Activated CD4-positive, alpha-beta T cell treated with anti-CD3 and anti-CD28 coated beads, Interleukin-2, amount 10 ng/mL, durations not matched to agents 7 days and 5 days (primary cell): ENCODE results near the gene ZNF587. TPM values are rescaled to one million over a fixed set of nuclear protein-coding genes. Genes with fewer than 3 reads are reported as not detected.
"Not testable (repeated sequence)": the region's sequence is repeated elsewhere in the genome, so short reads cannot be mapped to it uniquely, and the experiment has no call there.

ENCODE experiments used
- CTCF ChIA-PET: fragments of 350-600 bp; sonication (Branson Sonifier 250); formaldehyde crosslinking; loops from one replicate; lab custom pipeline; 2021; ENCODE audit warnings: antibody characterized with exemption; lab: Charles Lee
- POLR2A ChIA-PET: fragments of 350-600 bp; sonication (Branson Sonifier 250); formaldehyde crosslinking; loops from one replicate; lab custom pipeline; 2021; ENCODE audit warnings: antibody characterized with exemption; lab: Charles Lee
- DNase-seq: peaks from one replicate; pipeline ENCODE4 v3.0.0-alpha.2; 2020
- H3K27ac Mint-ChIP-seq: one replicate; pipeline ENCODE4 v1.8.0; 2021; ENCODE audit warnings: mild to moderate bottlenecking, moderate library complexity, mixed read lengths
- H3K27me3 Mint-ChIP-seq: one replicate; pipeline ENCODE4 v1.8.0; 2021; ENCODE audit warnings: mixed read lengths
- H3K36me3 Mint-ChIP-seq: one replicate; pipeline ENCODE4 v1.8.0; 2021; ENCODE audit warnings: low read depth, mixed read lengths
- H3K4me1 Mint-ChIP-seq: one replicate; pipeline ENCODE4 v1.8.0; 2021; ENCODE audit warnings: mixed read lengths
- H3K4me3 Mint-ChIP-seq: one replicate; pipeline ENCODE4 v1.8.0; 2021; ENCODE audit warnings: mild to moderate bottlenecking, moderate library complexity, mixed read lengths
- H3K9me3 Mint-ChIP-seq: one replicate; pipeline ENCODE4 v1.8.0; 2021; ENCODE audit warnings: mixed read lengths
- total RNA-seq, 2 experiments: library from RNA; stranded (reverse); gene quantifications; one replicate each; pipeline ENCODE4 v1.2.3, GENCODE V29; 2021

ZNF587 gene
- total RNA-seq, 2 experiments from 2014 or later: 35.3 to 35.6 TPM

- Mint-ChIP-seq H3K9me3 (peaks cover 51% of the 10 kb centered on the region), H3K27ac (no peak overlapping the region), H3K4me1 (no peaks in the 10 kb centered on the region), H3K36me3 (peaks cover 76% of the 10 kb centered on the region), H3K4me3 (no peak overlapping the region), H3K27me3 (no peaks in the 10 kb centered on the region)
- no peak for DNase-seq
- ChIA-PET POLR2A (no interaction called here), CTCF (no interaction called here)
Measured at GRCh38 chr19:57870225-57870624, 20.6 kb downstream of the ZNF587 start.

DNA sequence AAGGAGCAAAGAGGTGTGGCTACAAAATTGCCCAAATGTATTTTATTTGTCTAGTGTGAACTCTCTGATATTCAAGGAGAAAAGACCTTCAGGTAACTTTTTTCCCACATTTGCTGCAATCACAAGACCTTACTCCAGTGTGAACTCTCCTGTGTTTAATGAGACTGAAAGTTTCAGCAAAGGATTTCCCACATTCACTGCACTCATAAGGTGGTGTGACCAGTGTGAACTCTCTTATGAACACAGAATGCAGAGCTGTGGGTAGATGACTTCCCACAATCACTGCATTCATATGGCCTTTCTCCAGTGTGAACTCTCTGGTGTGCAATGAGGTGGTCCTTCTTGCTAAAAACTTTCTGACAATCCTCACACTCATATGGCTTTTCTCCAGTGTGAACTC lies 22.8 kb downstream of the ZNF587 start:
- Mint-ChIP-seq H3K9me3 (peaks cover 61% of the 10 kb centered on the region), H3K27ac (no peak overlapping the region), H3K4me1 (no peaks in the 10 kb centered on the region), H3K4me3 (no peak overlapping the region), H3K36me3 (peaks cover 79% of the 10 kb centered on the region), H3K27me3 (no peaks in the 10 kb centered on the region)
- ChIA-PET POLR2A (no interaction called here), CTCF (interaction anchor here (1.6 kb wide), 1 partner anchor 10 kb away, joined by 5 read pairs; no protein-coding TSS in a partner anchor)
- no peak for DNase-seq

DNA sequence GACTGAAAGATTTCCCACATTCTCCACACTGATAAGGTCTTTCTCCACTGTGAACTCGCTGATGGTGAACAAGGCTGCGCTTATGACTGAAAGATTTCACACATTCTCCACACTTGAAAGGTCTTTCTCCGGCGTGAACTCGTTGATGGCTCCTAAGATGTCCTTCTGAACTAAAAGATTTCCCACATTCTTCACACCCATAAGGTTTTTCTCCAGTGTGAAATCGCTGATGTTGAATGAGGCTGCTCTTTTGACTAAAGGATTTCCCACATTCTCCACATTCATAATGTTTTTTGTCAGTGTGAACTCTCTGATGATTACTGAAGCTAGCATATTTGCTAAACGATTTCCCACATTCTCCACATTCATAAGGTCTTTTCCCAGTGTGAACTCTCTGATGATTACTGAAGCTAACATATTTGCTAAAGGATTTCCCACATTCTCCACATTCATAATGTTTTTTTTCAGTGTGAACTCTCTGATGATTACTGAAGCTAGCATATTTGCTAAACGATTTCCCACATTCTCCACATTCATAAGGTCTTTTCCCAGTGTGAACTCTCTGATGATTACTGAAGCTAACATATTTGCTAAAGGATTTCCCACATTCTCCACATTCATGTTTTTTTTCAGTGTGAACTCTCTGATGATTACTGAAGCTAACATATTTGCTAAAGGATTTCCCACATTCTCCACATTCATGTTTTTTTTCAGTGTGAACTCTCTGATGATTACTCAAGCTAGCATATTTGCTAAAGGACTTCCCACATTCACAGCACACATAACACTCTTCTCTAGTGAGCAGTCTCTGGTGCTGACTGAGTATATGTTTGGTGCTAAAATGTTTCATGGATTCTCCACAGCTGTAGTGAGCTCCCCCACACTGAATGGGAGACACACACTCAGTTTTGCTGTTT lies 24.5 kb downstream of the ZNF587 start:
- H3K27me3 Mint-ChIP-seq, DNase-seq, H3K27ac Mint-ChIP-seq, H3K4me3 Mint-ChIP-seq, POLR2A ChIA-PET, H3K4me1 Mint-ChIP-seq: not testable (repeated sequence)
- CTCF ChIA-PET: interaction anchor here (0.7 kb wide), 1 partner anchor 331 kb away, joined by 3 read pairs; no protein-coding TSS in a partner anchor
- peaks cover 83% of the 10 kb centered on the region for H3K36me3 Mint-ChIP-seq
- peaks cover 61% of the 10 kb centered on the region for H3K9me3 Mint-ChIP-seq

- Mint-ChIP-seq H3K27me3 (no peaks in the 10 kb centered on the region), H3K36me3 (peaks cover 67% of the 10 kb centered on the region), H3K9me3 (peaks cover 48% of the 10 kb centered on the region), H3K4me1 (peaks cover 28% of the 10 kb centered on the region), H3K27ac (no peak overlapping the region), H3K4me3 (no peak overlapping the region)
- CTCF ChIA-PET: interaction anchor here (0.7 kb wide), 1 partner anchor 75 kb away, joined by 3 read pairs; no protein-coding TSS in a partner anchor
- POLR2A ChIA-PET: no interaction called here
- DNase-seq: no peak
Measured at GRCh38 chr19:57886046-57886445, 36.4 kb downstream of the ZNF587 start.

- peak overlapping the region; percentile 89 for H3K4me3 Mint-ChIP-seq
- H3K27ac Mint-ChIP-seq: peak overlapping the region; percentile 92
- H3K36me3 Mint-ChIP-seq: peaks cover 71% of the 10 kb centered on the region
- peaks cover 28% of the 10 kb centered on the region for H3K4me1 Mint-ChIP-seq
- no peaks in the 10 kb centered on the region for H3K27me3 Mint-ChIP-seq
- DNase-seq: no peak
- POLR2A ChIA-PET: no interaction called here
- CTCF ChIA-PET: no interaction called here
- peaks cover 50% of the 10 kb centered on the region for H3K9me3 Mint-ChIP-seq
Measured at GRCh38 chr19:57887195-57887941, 37.7 kb downstream of the ZNF587 start.

DNA sequence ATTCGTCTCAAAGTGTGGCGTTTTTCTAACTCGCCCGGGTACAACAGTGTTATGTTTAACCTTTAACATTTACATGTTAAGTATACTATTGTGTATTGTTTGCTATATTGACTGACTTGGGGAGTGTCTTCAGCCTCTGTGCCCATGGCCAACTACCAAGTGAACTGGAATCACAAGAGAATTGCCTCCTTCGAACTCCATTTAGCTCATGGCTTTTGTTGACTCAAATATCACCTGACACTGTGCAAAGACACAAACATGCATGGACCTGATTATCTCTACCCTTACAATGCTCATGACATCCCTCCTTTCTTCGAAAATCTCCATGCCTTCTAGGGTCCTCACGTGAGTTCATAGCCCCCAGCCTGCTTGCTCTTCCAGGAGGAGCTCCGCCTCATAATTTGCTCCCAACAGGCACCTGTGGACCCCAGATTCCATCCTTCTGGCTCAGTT lies 38.5 kb downstream of the ZNF587 start:
- peak overlapping the region; percentile 89 for H3K4me3 Mint-ChIP-seq
- H3K27ac Mint-ChIP-seq: peak overlapping the region; percentile 92
- no peak for DNase-seq
- POLR2A ChIA-PET: no interaction called here
- peaks cover 28% of the 10 kb centered on the region for H3K4me1 Mint-ChIP-seq
- H3K27me3 Mint-ChIP-seq: no peaks in the 10 kb centered on the region
- H3K9me3 Mint-ChIP-seq: peaks cover 47% of the 10 kb centered on the region
- CTCF ChIA-PET: no interaction called here
- peaks cover 65% of the 10 kb centered on the region for H3K36me3 Mint-ChIP-seq

DNA sequence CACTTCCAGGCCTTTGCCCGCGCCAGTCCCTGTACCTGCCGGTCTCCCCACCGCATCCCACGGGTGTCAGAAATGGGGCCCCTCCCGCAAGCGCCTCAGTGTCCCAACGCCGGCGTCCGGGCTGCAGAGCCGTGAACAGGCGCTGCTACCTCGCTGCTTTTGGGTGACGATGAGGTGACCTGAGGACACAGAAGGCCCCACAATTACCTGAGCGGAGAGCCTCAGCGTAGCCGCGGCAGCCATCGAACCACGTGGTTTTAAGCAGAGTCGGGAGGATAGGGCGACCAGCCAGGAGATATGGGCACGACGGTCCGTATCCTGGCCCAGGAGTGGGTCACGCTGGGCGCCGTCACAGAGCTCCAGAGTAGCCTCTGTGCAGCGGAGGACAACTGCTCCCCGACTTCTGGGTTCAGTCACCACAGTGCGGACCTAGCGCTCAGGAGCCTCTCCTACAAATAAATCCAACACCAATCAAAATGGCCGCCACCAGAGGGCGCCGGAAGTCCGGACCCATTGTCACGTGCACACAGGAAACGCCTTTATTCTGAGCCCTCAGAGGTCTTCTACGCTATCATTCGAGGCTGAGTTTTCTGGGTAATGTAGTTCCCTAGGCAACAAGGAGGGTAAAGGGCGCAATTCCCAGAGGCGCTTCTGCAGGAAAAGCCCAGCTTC lies 39.0 kb downstream of the ZNF587 start, which contains the start of gene ZNF814:
Gene ZNF814, minus strand, starts transcription at position 478 of the 672 bp plus-strand sequence. Its CDS starts 235 bp downstream, at position 243.
- ChIA-PET CTCF (no interaction called here), POLR2A (no interaction called here)
- H3K9me3 Mint-ChIP-seq: peaks cover 47% of the 10 kb centered on the region
- H3K4me3 Mint-ChIP-seq: peak within 1 kb of the TSS; percentile 89
- H3K27ac Mint-ChIP-seq: peak within 1 kb of the TSS; percentile 92
- H3K36me3 Mint-ChIP-seq: peaks cover 59% of the 10 kb centered on the region
- peaks cover 28% of the 10 kb centered on the region for H3K4me1 Mint-ChIP-seq
- DNase-seq: peak; percentile 88
- H3K27me3 Mint-ChIP-seq: no peaks in the 10 kb centered on the region

- Mint-ChIP-seq H3K9me3 (peaks cover 41% of the 10 kb centered on the region), H3K36me3 (peaks cover 43% of the 10 kb centered on the region), H3K4me1 (peaks cover 28% of the 10 kb centered on the region)
- H3K4me3 Mint-ChIP-seq, DNase-seq, H3K27me3 Mint-ChIP-seq, H3K27ac Mint-ChIP-seq, POLR2A ChIA-PET: not testable (repeated sequence)
- CTCF ChIA-PET: interaction anchor here (0.5 kb wide), 1 partner anchor 26 kb away, joined by 5 read pairs; no protein-coding TSS in a partner anchor
Measured at GRCh38 chr19:57890706-57891105, 41.0 kb downstream of the ZNF587 start.

DNA sequence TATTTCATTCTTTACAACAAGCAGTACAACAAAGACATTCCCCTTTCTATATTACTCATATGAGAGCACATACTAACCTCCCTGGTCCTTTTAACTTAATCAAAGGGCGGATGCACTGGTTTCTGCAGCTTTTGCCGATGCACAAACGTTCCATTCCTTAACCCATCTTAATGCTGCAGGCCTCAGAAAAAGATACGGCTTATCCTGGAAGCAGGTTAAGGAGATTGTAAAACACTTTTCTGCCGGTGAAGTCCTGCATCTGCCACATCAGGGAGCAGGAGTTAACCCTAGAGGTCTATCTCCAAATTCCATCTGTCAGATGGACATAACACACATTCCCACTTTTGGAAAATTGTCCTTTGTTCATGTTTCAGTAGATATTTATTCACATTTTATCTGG lies 50.7 kb downstream of the ZNF587 start:
- DNase-seq: no peak
- H3K27me3 Mint-ChIP-seq: no peaks in the 10 kb centered on the region
- no peak overlapping the region for H3K4me3 Mint-ChIP-seq
- peaks cover 19% of the 10 kb centered on the region for H3K36me3 Mint-ChIP-seq
- H3K9me3 Mint-ChIP-seq: peaks cover 27% of the 10 kb centered on the region
- ChIA-PET POLR2A (no interaction called here), CTCF (no interaction called here)
- no peak overlapping the region for H3K27ac Mint-ChIP-seq
- H3K4me1 Mint-ChIP-seq: peaks cover 2% of the 10 kb centered on the region

DNA sequence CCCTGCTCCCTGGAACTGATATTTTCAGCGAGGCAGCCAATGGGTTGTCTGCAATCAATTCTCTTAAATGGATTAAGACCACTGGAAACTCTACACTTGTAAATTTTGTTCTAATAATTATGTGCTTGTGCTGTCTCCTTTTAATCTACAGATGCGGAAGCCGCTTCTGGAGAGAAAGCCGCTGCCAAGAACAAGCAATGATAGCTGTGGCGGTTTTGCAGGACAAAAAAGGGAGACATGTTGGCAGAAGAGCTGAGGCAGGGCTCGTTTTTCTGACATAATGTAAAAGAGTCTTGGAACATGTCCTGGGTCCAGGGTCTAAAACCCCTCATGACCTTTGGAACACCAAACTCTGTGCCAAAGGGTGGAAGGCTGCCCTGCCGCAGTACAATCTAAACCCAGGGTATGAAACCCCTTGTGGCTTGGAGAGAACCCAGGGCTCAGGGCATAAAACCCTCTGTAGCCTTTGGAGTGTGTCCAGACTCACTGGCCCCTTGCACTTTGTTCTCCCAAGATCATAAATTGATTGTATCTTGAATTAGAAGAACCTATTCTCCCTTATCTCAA lies 54.0 kb downstream of the ZNF587 start:
- Mint-ChIP-seq H3K9me3 (peaks cover 35% of the 10 kb centered on the region), H3K36me3 (peaks cover 39% of the 10 kb centered on the region), H3K27me3 (no peaks in the 10 kb centered on the region), H3K27ac (no peak overlapping the region), H3K4me1 (peaks cover 2% of the 10 kb centered on the region), H3K4me3 (no peak overlapping the region)
- CTCF ChIA-PET: no interaction called here
- DNase-seq: no peak
- POLR2A ChIA-PET: no interaction called here

GRCh38 chr19:57905258-57905657 lies 55.6 kb downstream of the ZNF587 start:
- no peak overlapping the region for H3K4me3 Mint-ChIP-seq
- H3K36me3 Mint-ChIP-seq: peaks cover 51% of the 10 kb centered on the region
- H3K27ac Mint-ChIP-seq: no peak overlapping the region
- peaks cover 2% of the 10 kb centered on the region for H3K4me1 Mint-ChIP-seq
- no peaks in the 10 kb centered on the region for H3K27me3 Mint-ChIP-seq
- no peak for DNase-seq
- ChIA-PET POLR2A (no interaction called here), CTCF (no interaction called here)
- H3K9me3 Mint-ChIP-seq: peaks cover 40% of the 10 kb centered on the region

GRCh38 chr19:57907394-57907793 lies 57.7 kb downstream of the ZNF587 start:
- H3K4me1 Mint-ChIP-seq: peaks cover 5% of the 10 kb centered on the region
- CTCF ChIA-PET: interaction anchor here (0.5 to 1.6 kb wide), 2 partner anchors 9 to 60 kb away, joined by 3 to 4 read pairs; partner anchors contain the start of gene ZNF417
- no peak overlapping the region for H3K27ac Mint-ChIP-seq
- no peak for DNase-seq
- H3K4me3 Mint-ChIP-seq: no peak overlapping the region
- no peaks in the 10 kb centered on the region for H3K27me3 Mint-ChIP-seq
- peaks cover 49% of the 10 kb centered on the region for H3K9me3 Mint-ChIP-seq
- POLR2A ChIA-PET: no interaction called here
- H3K36me3 Mint-ChIP-seq: peaks cover 71% of the 10 kb centered on the region
